Parathyroid adenoma (tissue), 2 donors: Measurements from ENCODE around the gene UNK.

Experiments
- H2AFZ ChIP-seq: fragments of 300-600 bp; sonication (generic); one replicate; pipeline ENCODE4 v1.7.0; 2017; ENCODE audit warnings: antibody characterized with exemption, mild to moderate bottlenecking
- H3K27ac ChIP-seq: fragments of 300-600 bp; sonication (generic); one replicate; pipeline ENCODE4 v1.7.0; 2017
- H3K27me3 ChIP-seq: fragments of 300-600 bp; sonication (generic); one replicate; pipeline ENCODE4 v1.7.0; 2017; ENCODE audit warnings: low read length; ENCODE audit not compliant: control insufficient read depth, insufficient read depth
- H3K36me3 ChIP-seq: fragments of 300-600 bp; sonication (generic); one replicate; pipeline ENCODE4 v1.7.0; 2017; ENCODE audit warnings: low read length; ENCODE audit not compliant: control insufficient read depth, insufficient read depth
- H3K4me1 ChIP-seq: fragments of 300-600 bp; sonication (generic); one replicate; pipeline ENCODE4 v1.7.0; 2017; ENCODE audit warnings: control low read depth
- H3K4me2 ChIP-seq: fragments of 300-600 bp; sonication (generic); one replicate; pipeline ENCODE4 v1.7.0; 2017; ENCODE audit warnings: low read length
- H3K4me3 ChIP-seq: fragments of 300-600 bp; sonication (generic); one replicate; pipeline ENCODE4 v1.7.0; 2017; ENCODE audit warnings: low read depth, low read length
- H3K79me2 ChIP-seq: fragments of 300-600 bp; sonication (generic); one replicate; pipeline ENCODE4 v1.7.0; 2017; ENCODE audit warnings: control low read depth
- H3K9ac ChIP-seq: fragments of 300-600 bp; sonication (generic); one replicate; pipeline ENCODE4 v1.7.0; 2017; ENCODE audit warnings: mild to moderate bottlenecking
- H3K9me3 ChIP-seq: fragments of 300-600 bp; sonication (generic); one replicate; pipeline ENCODE4 v1.7.0; 2017; ENCODE audit warnings: low read length; ENCODE audit not compliant: control insufficient read depth
- CTCF ChIP-seq: fragments of 300-600 bp; sonication (generic); IDR thresholded peaks from one replicate; pipeline ENCODE4 v1.7.0; 2017; ENCODE audit warnings: antibody characterized with exemption, mild to moderate bottlenecking
- donor health status: primary hyperparathyroidism.

The UNK gene

GRCh38 chr17:75812096-75813013, 27.7 kb downstream of the UNK start:
- peaks cover 17% of the 10 kb centered on the region for H3K79me2 ChIP-seq
- no peak overlapping the region for H3K9ac ChIP-seq
- H3K4me1 ChIP-seq = no peaks in the 10 kb centered on the region
- no peaks in the 10 kb centered on the region for H3K27me3 ChIP-seq
- H3K36me3 ChIP-seq = no peaks in the 10 kb centered on the region
- H3K27ac ChIP-seq = no peak overlapping the region
- no peak for TF ChIP-seq CTCF
- H3K4me2 ChIP-seq = no peak overlapping the region
- H3K4me3 ChIP-seq = no peak overlapping the region
- no peaks in the 10 kb centered on the region for H3K9me3 ChIP-seq
- H2AFZ ChIP-seq = no peak overlapping the region

GRCh38 chr17:75813081-75814020, 28.7 kb downstream of the UNK start:
- no peaks in the 10 kb centered on the region for H3K4me1 ChIP-seq
- H3K9ac ChIP-seq = no peak overlapping the region
- H3K79me2 ChIP-seq = peaks cover 10% of the 10 kb centered on the region
- H3K36me3 ChIP-seq = no peaks in the 10 kb centered on the region
- no peak for TF ChIP-seq CTCF
- H2AFZ ChIP-seq = no peak overlapping the region
- H3K4me2 ChIP-seq = no peak overlapping the region
- no peaks in the 10 kb centered on the region for H3K27me3 ChIP-seq
- no peaks in the 10 kb centered on the region for H3K9me3 ChIP-seq
- H3K27ac ChIP-seq = no peak overlapping the region
- H3K4me3 ChIP-seq = no peak overlapping the region

GRCh38 chr17:75814021-75814395, 29.4 kb downstream of the UNK start:
- Histone ChIP-seq H3K4me2 (no peak overlapping the region), H3K4me3 (no peak overlapping the region), H3K9ac (no peak overlapping the region), H3K36me3 (no peaks in the 10 kb centered on the region), H3K27me3 (no peaks in the 10 kb centered on the region), H3K4me1 (no peaks in the 10 kb centered on the region), H3K9me3 (no peaks in the 10 kb centered on the region), H3K79me2 (peaks cover 7% of the 10 kb centered on the region), H3K27ac (no peak overlapping the region), H2AFZ (no peak overlapping the region)
- TF ChIP-seq CTCF = no peak

- H3K9ac ChIP-seq = no peak overlapping the region
- no peaks in the 10 kb centered on the region for H3K4me1 ChIP-seq
- H3K36me3 ChIP-seq = no peaks in the 10 kb centered on the region
- no peak overlapping the region for H2AFZ ChIP-seq
- H3K4me3 ChIP-seq = no peak overlapping the region
- H3K9me3 ChIP-seq = no peaks in the 10 kb centered on the region
- peaks cover 7% of the 10 kb centered on the region for H3K79me2 ChIP-seq
- no peak overlapping the region for H3K27ac ChIP-seq
- TF ChIP-seq CTCF = no peak
- H3K27me3 ChIP-seq = no peaks in the 10 kb centered on the region
- no peak overlapping the region for H3K4me2 ChIP-seq
These were observed 30.3 kb downstream of the UNK start for GRCh38 chr17:75814900-75815373.
